ENCODE data around the gene ROCK2.

GRCh38 chr2:11326677-11327211, 17.7 kb downstream of the ROCK2 start:
- TF ChIP-seq ZBTB21 (tag by site-specific recombination; IDR thresholded peaks at IDR 0.05) = no peak
- no peak for TF ChIP-seq ATF2 (tag by site-specific recombination; IDR thresholded peaks at IDR 0.05; ENCODE audit: low read depth)

Data from HEK293 (cell line).